Measurements from ENCODE around the gene C10orf120. TPM values are rescaled to one million over a fixed set of nuclear protein-coding genes. Genes with fewer than 3 reads are reported as not detected.

The C10orf120 gene
- total RNA-seq, 1 experiment from 2014 or later = not detected

DNA sequence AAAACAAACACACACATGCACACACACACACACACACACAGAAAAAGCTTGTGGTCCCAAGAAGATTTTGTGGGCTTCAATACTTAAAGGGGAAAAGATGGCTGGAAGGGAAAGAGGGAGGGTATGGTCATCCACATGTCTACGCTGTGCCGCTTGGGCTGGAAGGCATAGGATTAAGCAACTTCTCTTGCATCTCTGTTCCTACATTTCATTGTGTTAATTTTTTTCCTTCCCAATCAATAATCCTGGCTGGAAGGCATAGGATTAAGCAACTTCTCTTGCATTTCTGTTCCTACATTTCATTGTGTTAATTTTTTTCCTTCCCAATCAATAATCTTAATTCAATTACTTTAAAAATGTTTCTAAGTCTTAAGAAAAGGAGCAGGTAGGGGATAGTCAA lies 30.6 kb downstream of the C10orf120 start:
- POLR2A ChIA-PET = no interaction called here
- Histone ChIP-seq H3K9me3 (ENCODE audit: control insufficient read depth, insufficient read depth, low read depth, low read length) (no peaks in the 10 kb centered on the region), H3K27me3 (ENCODE audit: control insufficient read depth, insufficient read depth, low read length) (peaks cover 22% of the 10 kb centered on the region), H3K36me3 (ENCODE audit: control insufficient read depth, insufficient read depth, low read length) (no peaks in the 10 kb centered on the region), H3K27ac (ENCODE audit: low read length) (no peak overlapping the region), H3K4me3 (ENCODE audit: low read depth in 2 of 2, low read length in 2 of 2) (no peak overlapping the region), H3K4me1 (ENCODE audit: control insufficient read depth, insufficient read depth, low read length) (no peaks in the 10 kb centered on the region)
- intact Hi-C loops (cut with micrococcal nuclease; ENCODE audit: unreplicated experiment) (no loop called here), in situ Hi-C loops (cut with HindIII; ENCODE audit: low pct_unique_long_range_greater_than_20kb, low sequenced_read_pairs) (no loop called here)
- no peak for ATAC-seq
- BruUV-seq (replicated peaks) = no TSS peak
- CTCF ChIA-PET = no interaction called here
- TF ChIP-seq, protein P1, sequence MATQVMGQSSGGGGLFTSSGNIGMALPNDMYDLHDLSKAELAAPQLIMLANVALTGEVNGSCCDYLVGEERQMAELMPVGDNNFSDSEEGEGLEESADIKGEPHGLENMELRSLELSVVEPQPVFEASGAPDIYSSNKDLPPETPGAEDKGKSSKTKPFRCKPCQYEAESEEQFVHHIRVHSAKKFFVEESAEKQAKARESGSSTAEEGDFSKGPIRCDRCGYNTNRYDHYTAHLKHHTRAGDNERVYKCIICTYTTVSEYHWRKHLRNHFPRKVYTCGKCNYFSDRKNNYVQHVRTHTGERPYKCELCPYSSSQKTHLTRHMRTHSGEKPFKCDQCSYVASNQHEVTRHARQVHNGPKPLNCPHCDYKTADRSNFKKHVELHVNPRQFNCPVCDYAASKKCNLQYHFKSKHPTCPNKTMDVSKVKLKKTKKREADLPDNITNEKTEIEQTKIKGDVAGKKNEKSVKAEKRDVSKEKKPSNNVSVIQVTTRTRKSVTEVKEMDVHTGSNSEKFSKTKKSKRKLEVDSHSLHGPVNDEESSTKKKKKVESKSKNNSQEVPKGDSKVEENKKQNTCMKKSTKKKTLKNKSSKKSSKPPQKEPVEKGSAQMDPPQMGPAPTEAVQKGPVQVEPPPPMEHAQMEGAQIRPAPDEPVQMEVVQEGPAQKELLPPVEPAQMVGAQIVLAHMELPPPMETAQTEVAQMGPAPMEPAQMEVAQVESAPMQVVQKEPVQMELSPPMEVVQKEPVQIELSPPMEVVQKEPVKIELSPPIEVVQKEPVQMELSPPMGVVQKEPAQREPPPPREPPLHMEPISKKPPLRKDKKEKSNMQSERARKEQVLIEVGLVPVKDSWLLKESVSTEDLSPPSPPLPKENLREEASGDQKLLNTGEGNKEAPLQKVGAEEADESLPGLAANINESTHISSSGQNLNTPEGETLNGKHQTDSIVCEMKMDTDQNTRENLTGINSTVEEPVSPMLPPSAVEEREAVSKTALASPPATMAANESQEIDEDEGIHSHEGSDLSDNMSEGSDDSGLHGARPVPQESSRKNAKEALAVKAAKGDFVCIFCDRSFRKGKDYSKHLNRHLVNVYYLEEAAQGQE (IDR thresholded peaks at IDR 0.05; ENCODE audit: insufficient read depth in 1 of 2, low read depth in 2 of 2, low read length in 1 of 2) = no peak
- TF ChIP-seq SIN3A (IDR thresholded peaks at IDR 0.05; ENCODE audit: borderline replicate concordance, insufficient read depth, low read depth, low read length) (no peak), TCF7L2 (IDR thresholded peaks at IDR 0.05; ENCODE audit: low read depth, low read length) (no peak), POLR2AphosphoS5 (IDR thresholded peaks at IDR 0.05; ENCODE audit: low read depth, low read length) (no peak)
- DNase-seq (ENCODE audit: low read depth, low spot score) = no peak

DNA sequence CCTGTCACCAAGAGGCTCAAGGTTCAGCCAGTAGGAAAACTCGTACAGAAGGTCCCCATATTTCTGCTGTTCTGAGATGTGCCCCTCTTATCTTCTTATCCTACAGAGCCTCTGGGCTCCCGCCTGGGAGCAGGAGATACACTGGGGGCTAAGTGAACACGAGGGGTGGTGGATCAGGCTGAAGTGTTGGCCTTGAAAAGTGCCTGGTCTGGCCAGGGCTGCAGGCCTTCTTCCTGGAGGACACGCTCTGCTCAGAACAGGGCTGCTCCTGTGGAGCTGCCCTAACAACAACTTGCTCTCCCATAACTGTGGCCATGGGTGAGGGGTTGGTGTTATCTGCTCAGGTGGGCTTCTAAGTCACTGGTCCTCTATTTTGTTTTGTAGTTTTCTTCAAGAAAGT lies 33.7 kb downstream of the C10orf120 start:
- H3K9me3 ChIP-seq (ENCODE audit: control insufficient read depth, insufficient read depth, low read depth, low read length) = no peaks in the 10 kb centered on the region
- BruUV-seq (replicated peaks) = no TSS peak
- POLR2A ChIA-PET = no interaction called here

More for the DNA sequence above, 33.7 kb downstream of the C10orf120 start:
- no peak for DNase-seq (ENCODE audit: low read depth, low spot score)
- Histone ChIP-seq H3K4me3 (ENCODE audit: low read depth in 2 of 2, low read length in 2 of 2) (no peak overlapping the region), H3K27me3 (ENCODE audit: control insufficient read depth, insufficient read depth, low read length) (peaks cover 19% of the 10 kb centered on the region), H3K36me3 (ENCODE audit: control insufficient read depth, insufficient read depth, low read length) (no peaks in the 10 kb centered on the region), H3K4me1 (ENCODE audit: control insufficient read depth, insufficient read depth, low read length) (no peaks in the 10 kb centered on the region), H3K27ac (ENCODE audit: low read length) (no peak overlapping the region)
- in situ Hi-C loops (cut with HindIII; ENCODE audit: low pct_unique_long_range_greater_than_20kb, low sequenced_read_pairs) (no loop called here), intact Hi-C loops (cut with micrococcal nuclease; ENCODE audit: unreplicated experiment) (no loop called here)
- TF ChIP-seq, protein P1 (IDR thresholded peaks at IDR 0.05; ENCODE audit: insufficient read depth in 1 of 2, low read depth in 2 of 2, low read length in 1 of 2) = no peak
- TF ChIP-seq SIN3A (IDR thresholded peaks at IDR 0.05; ENCODE audit: borderline replicate concordance, insufficient read depth, low read depth, low read length) (no peak), TCF7L2 (IDR thresholded peaks at IDR 0.05; ENCODE audit: low read depth, low read length) (no peak), POLR2AphosphoS5 (IDR thresholded peaks at IDR 0.05; ENCODE audit: low read depth, low read length) (no peak)
- TF ChIP-seq, protein P2, sequence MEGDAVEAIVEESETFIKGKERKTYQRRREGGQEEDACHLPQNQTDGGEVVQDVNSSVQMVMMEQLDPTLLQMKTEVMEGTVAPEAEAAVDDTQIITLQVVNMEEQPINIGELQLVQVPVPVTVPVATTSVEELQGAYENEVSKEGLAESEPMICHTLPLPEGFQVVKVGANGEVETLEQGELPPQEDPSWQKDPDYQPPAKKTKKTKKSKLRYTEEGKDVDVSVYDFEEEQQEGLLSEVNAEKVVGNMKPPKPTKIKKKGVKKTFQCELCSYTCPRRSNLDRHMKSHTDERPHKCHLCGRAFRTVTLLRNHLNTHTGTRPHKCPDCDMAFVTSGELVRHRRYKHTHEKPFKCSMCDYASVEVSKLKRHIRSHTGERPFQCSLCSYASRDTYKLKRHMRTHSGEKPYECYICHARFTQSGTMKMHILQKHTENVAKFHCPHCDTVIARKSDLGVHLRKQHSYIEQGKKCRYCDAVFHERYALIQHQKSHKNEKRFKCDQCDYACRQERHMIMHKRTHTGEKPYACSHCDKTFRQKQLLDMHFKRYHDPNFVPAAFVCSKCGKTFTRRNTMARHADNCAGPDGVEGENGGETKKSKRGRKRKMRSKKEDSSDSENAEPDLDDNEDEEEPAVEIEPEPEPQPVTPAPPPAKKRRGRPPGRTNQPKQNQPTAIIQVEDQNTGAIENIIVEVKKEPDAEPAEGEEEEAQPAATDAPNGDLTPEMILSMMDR (IDR thresholded peaks at IDR 0.05) = no peak
- ATAC-seq = no peak
- CTCF ChIA-PET = no interaction called here
